ENCODE measurements around the gene BRAP. TPM values are rescaled to one million over a fixed set of nuclear protein-coding genes. Genes with fewer than 3 reads are reported as not detected.
A peak's percentile ranks its signal among the peaks of the same experiment; 100 is the strongest.

The BRAP gene
- total and polyA plus RNA-seq, 10 of the 15 experiments (the other 5 are each of a cell fraction or from before 2014, with no cell fraction given): 2.3 to 28.2 (median 17.8) TPM

- TSS peak; percentile 73 for BruUV-seq (replicated peaks)
- no peaks in the 10 kb centered on the region for H3K9me3 ChIP-seq (replicated peaks; ENCODE audit: control insufficient read depth, insufficient read depth, low read length)
- peak overlapping the region; percentile 96 for H3K27ac ChIP-seq (ENCODE audit: control insufficient read depth, insufficient read depth)
- no peak for DNase-seq (ENCODE audit: low read depth, low spot score)
- CTCF ChIA-PET: no interaction called here
- H3K4me1 ChIP-seq (ENCODE audit: control insufficient read depth, insufficient read depth, low read length): no peaks in the 10 kb centered on the region
- POLR2A ChIA-PET: interaction anchor here (0.5 to 0.8 kb wide), 2 partner anchors 11 to 86 kb away, joined by 4 to 5 read pairs; no protein-coding TSS in a partner anchor
- H3K27me3 ChIP-seq (replicated peaks in 1 of 2; ENCODE audit: control insufficient read depth in 2 of 2, insufficient read depth in 2 of 2, low read length in 1 of 2): no peaks in the 10 kb centered on the region
- H3K36me3 ChIP-seq (ENCODE audit: control insufficient read depth in 2 of 2, insufficient read depth in 2 of 2, low read length in 1 of 2): no peaks in the 10 kb centered on the region
- H2AFZ ChIP-seq (ENCODE audit: control insufficient read depth, low read depth, low read length): peak overlapping the region; percentile 26; the same call in 1 of the 2 replicates
- H3K4me3 ChIP-seq: peak overlapping the region; percentile 99
- SMC1A ChIA-PET (ENCODE audit: uncharacterized antibody, unreplicated experiment): no interaction called here
- in situ Hi-C loops (cut with MboI): no loop called here
- H3K4me2 ChIP-seq (ENCODE audit: control insufficient read depth, insufficient read depth): peak overlapping the region; percentile 77
- peak overlapping the region; percentile 88 for H3K9ac ChIP-seq (ENCODE audit: control insufficient read depth, insufficient read depth, low read length)
- 1% methylated on average over 33 of the region's 33 CpGs for WGBS (ENCODE audit: insufficient coverage, insufficient replicate concordance, low lambda C conversion rate, missing lambda C conversion rate)
- RAD21 ChIA-PET (ENCODE audit: unreplicated experiment): no interaction called here
- H3K79me2 ChIP-seq (ENCODE audit: control insufficient read depth, insufficient read depth, low read length): peaks cover 66% of the 10 kb centered on the region
- no peaks in the 10 kb centered on the region for H4K20me1 ChIP-seq (ENCODE audit: control insufficient read depth, insufficient read depth)
- intact Hi-C loops (cut with micrococcal nuclease; ENCODE audit: unreplicated experiment): no loop called here
- FAIRE-seq: no peak
- peak; percentile 26 for ATAC-seq
- TF ChIP-seq IKZF2 (IDR thresholded peaks at IDR 0.05) (peak in 1 of 2 experiments; percentile 17; a peak in 1 of 4 replicates), POLR2A (IDR thresholded peaks at IDR 0.05; ENCODE audit: low read depth, low read length) (no peak), TCF7 (IDR thresholded peaks at IDR 0.05; ENCODE audit: borderline replicate concordance) (no peak), ZBTB33 (IDR thresholded peaks at IDR 0.05) (no peak), LARP7 (IDR thresholded peaks at IDR 0.05) (no peak), EZH2 (IDR thresholded peaks at IDR 0.05; ENCODE audit: borderline replicate concordance, control insufficient read depth, low read depth, low read length) (no peak), CBX5 (IDR thresholded peaks at IDR 0.05; ENCODE audit: low read depth) (no peak), MYC (IDR thresholded peaks at IDR 0.05; ENCODE audit: insufficient read depth, insufficient read length, insufficient replicate concordance, low read length, severe bottlenecking) (peak; percentile 20), HDAC6 (IDR thresholded peaks at IDR 0.05; ENCODE audit: unreplicated experiment) (no peak), IKZF1 (conservative IDR thresholded peaks at IDR 0.05) (no peak), RB1 (IDR thresholded peaks at IDR 0.05; ENCODE audit: borderline replicate concordance) (no peak), WRNIP1 (IDR thresholded peaks at IDR 0.05; ENCODE audit: borderline replicate concordance, low read depth, low read length) (peak; percentile 85; the same call in 1 of the 2 replicates), YBX1 (IDR thresholded peaks at IDR 0.05) (no peak), HCFC1 (IDR thresholded peaks at IDR 0.05; ENCODE audit: low read length) (no peak), POLR2AphosphoS5 (IDR thresholded peaks at IDR 0.05; ENCODE audit: low read length) (no peak), RUNX3 (IDR thresholded peaks at IDR 0.05; ENCODE audit: low read length) (peak; percentile 17; the same call in 1 of the 2 replicates)
- TF ChIP-seq, protein P1, sequence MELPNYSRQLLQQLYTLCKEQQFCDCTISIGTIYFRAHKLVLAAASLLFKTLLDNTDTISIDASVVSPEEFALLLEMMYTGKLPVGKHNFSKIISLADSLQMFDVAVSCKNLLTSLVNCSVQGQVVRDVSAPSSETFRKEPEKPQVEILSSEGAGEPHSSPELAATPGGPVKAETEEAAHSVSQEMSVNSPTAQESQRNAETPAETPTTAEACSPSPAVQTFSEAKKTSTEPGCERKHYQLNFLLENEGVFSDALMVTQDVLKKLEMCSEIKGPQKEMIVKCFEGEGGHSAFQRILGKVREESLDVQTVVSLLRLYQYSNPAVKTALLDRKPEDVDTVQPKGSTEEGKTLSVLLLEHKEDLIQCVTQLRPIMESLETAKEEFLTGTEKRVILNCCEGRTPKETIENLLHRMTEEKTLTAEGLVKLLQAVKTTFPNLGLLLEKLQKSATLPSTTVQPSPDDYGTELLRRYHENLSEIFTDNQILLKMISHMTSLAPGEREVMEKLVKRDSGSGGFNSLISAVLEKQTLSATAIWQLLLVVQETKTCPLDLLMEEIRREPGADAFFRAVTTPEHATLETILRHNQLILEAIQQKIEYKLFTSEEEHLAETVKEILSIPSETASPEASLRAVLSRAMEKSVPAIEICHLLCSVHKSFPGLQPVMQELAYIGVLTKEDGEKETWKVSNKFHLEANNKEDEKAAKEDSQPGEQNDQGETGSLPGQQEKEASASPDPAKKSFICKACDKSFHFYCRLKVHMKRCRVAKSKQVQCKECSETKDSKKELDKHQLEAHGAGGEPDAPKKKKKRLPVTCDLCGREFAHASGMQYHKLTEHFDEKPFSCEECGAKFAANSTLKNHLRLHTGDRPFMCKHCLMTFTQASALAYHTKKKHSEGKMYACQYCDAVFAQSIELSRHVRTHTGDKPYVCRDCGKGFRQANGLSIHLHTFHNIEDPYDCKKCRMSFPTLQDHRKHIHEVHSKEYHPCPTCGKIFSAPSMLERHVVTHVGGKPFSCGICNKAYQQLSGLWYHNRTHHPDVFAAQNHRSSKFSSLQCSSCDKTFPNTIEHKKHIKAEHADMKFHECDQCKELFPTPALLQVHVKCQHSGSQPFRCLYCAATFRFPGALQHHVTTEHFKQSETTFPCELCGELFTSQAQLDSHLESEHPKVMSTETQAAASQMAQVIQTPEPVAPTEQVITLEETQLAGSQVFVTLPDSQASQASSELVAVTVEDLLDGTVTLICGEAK (IDR thresholded peaks at IDR 0.05; ENCODE audit: borderline replicate concordance): no peak
- TF ChIP-seq, protein P2, sequence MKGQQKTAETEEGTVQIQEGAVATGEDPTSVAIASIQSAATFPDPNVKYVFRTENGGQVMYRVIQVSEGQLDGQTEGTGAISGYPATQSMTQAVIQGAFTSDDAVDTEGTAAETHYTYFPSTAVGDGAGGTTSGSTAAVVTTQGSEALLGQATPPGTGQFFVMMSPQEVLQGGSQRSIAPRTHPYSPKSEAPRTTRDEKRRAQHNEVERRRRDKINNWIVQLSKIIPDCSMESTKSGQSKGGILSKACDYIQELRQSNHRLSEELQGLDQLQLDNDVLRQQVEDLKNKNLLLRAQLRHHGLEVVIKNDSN (IDR thresholded peaks at IDR 0.05; ENCODE audit: borderline replicate concordance, extremely low read length, insufficient read depth, low read depth, low read length): no peak
Observed at GRCh38 chr12:111596985-111597830, 88.5 kb downstream of the BRAP start.

All from GM12878 (cell line).